HAP-1 (cell line): ENCODE data around the gene DIAPH3.
A peak's percentile ranks its signal among the peaks of the same experiment; 100 is the strongest.

Experiments used
- DNase-seq, 2 experiments: peaks; one replicate each; pipeline ENCODE4 v3.0.0-alpha.2; 2016 to 2020; ENCODE audit warnings: low spot score in 2 of 2
- H3K27me3 ChIP-seq: fragments of 250-450 bp; sonication (Bioruptor Pico); 2 replicates; pipeline ENCODE4 v1.5.1; 2020; ENCODE audit warnings: low read depth, mild to moderate bottlenecking, moderate library complexity
- H3K36me3 ChIP-seq: fragments of 250-450 bp; sonication (Bioruptor Pico); replicated peaks from 2 replicates; pipeline ENCODE4 v1.5.1; 2020; ENCODE audit warnings: mild to moderate bottlenecking
- H3K4me1 ChIP-seq: fragments of 250-450 bp; sonication (Bioruptor Pico); 2 replicates; pipeline ENCODE4 v1.5.1; 2020; ENCODE audit warnings: mild to moderate bottlenecking
- H3K4me3 ChIP-seq: fragments of 250-450 bp; sonication (Bioruptor Pico); 2 replicates; pipeline ENCODE4 v1.5.1; 2020; ENCODE audit warnings: mild to moderate bottlenecking, moderate library complexity
- H3K9me3 ChIP-seq: fragments of 250-450 bp; sonication (Bioruptor Pico); 2 replicates; pipeline ENCODE4 v1.5.1; 2020; ENCODE audit warnings: mild to moderate bottlenecking, moderate library complexity
- in situ Hi-C: fragments of 300-500 bp; cut with MboI; formaldehyde crosslinking; loops from 3 replicates; pipeline ENCODE4 v1.14.3; 2020; ENCODE audit warnings: low sequenced_read_pairs, inconsistent platforms, mixed read lengths

The DIAPH3 gene

GRCh38 chr13:59730026-59730425 lies 433.7 kb downstream of the DIAPH3 start:
- Histone ChIP-seq H3K4me3 (no peak overlapping the region), H3K36me3 (no peaks in the 10 kb centered on the region), H3K4me1 (no peaks in the 10 kb centered on the region), H3K27me3 (no peaks in the 10 kb centered on the region), H3K9me3 (no peaks in the 10 kb centered on the region)
- in situ Hi-C loops = no loop called here
- DNase-seq = no peak

GRCh38 chr13:59728896-59729545 lies 434.7 kb downstream of the DIAPH3 start:
- in situ Hi-C loops = no loop called here
- H3K4me1 ChIP-seq = no peaks in the 10 kb centered on the region
- H3K4me3 ChIP-seq = no peak overlapping the region
- H3K9me3 ChIP-seq = no peaks in the 10 kb centered on the region
- DNase-seq = no peak
- no peaks in the 10 kb centered on the region for H3K36me3 ChIP-seq
- no peaks in the 10 kb centered on the region for H3K27me3 ChIP-seq

GRCh38 chr13:59721926-59722910 lies 441.5 kb downstream of the DIAPH3 start:
- peak in 1 of 2 experiments; percentile 6 for DNase-seq
- Histone ChIP-seq H3K4me3 (no peak overlapping the region), H3K36me3 (no peaks in the 10 kb centered on the region), H3K9me3 (no peaks in the 10 kb centered on the region), H3K27me3 (no peaks in the 10 kb centered on the region), H3K4me1 (peaks cover 9% of the 10 kb centered on the region)
- in situ Hi-C loops = no loop called here

- in situ Hi-C loops = no loop called here
- H3K4me3 ChIP-seq = no peak overlapping the region
These were observed 448.1 kb downstream of the DIAPH3 start for GRCh38 chr13:59715611-59716010.

GRCh38 chr13:59710996-59711701 lies 452.6 kb downstream of the DIAPH3 start:
- in situ Hi-C loops = no loop called here
- Histone ChIP-seq H3K9me3 (no peaks in the 10 kb centered on the region), H3K27me3 (no peaks in the 10 kb centered on the region), H3K4me3 (no peak overlapping the region), H3K36me3 (no peaks in the 10 kb centered on the region), H3K4me1 (peaks cover 9% of the 10 kb centered on the region)
- DNase-seq = peak; percentile 32 to 90

More at GRCh38 chr13:59715611-59716010, 448.1 kb downstream of the DIAPH3 start:
- Histone ChIP-seq H3K27me3 (no peaks in the 10 kb centered on the region), H3K36me3 (no peaks in the 10 kb centered on the region), H3K4me1 (peaks cover 5% of the 10 kb centered on the region), H3K9me3 (no peaks in the 10 kb centered on the region)
- DNase-seq = no peak

GRCh38 chr13:59710416-59710815 lies 453.3 kb downstream of the DIAPH3 start:
- Histone ChIP-seq H3K4me1 (peaks cover 9% of the 10 kb centered on the region), H3K4me3 (no peak overlapping the region), H3K9me3 (no peaks in the 10 kb centered on the region), H3K36me3 (no peaks in the 10 kb centered on the region), H3K27me3 (no peaks in the 10 kb centered on the region)
- in situ Hi-C loops = no loop called here
- DNase-seq = no peak

GRCh38 chr13:59706101-59706976 lies 457.4 kb downstream of the DIAPH3 start:
- Histone ChIP-seq H3K27me3 (no peaks in the 10 kb centered on the region), H3K4me1 (peaks cover 9% of the 10 kb centered on the region), H3K4me3 (no peak overlapping the region), H3K9me3 (no peaks in the 10 kb centered on the region), H3K36me3 (no peaks in the 10 kb centered on the region)
- DNase-seq = no peak
- in situ Hi-C loops = no loop called here

- Histone ChIP-seq H3K4me1 (no peaks in the 10 kb centered on the region), H3K4me3 (no peak overlapping the region), H3K27me3 (no peaks in the 10 kb centered on the region), H3K9me3 (no peaks in the 10 kb centered on the region), H3K36me3 (no peaks in the 10 kb centered on the region)
- in situ Hi-C loops = no loop called here
- no peak for DNase-seq
These were observed 461.5 kb downstream of the DIAPH3 start for GRCh38 chr13:59702269-59702668.

- in situ Hi-C loops = no loop called here
- H3K36me3 ChIP-seq = no peaks in the 10 kb centered on the region
- no peaks in the 10 kb centered on the region for H3K27me3 ChIP-seq
- H3K4me3 ChIP-seq = no peak overlapping the region
- no peak for DNase-seq
- peaks cover 6% of the 10 kb centered on the region for H3K4me1 ChIP-seq
- H3K9me3 ChIP-seq = no peaks in the 10 kb centered on the region
These were observed 462.5 kb downstream of the DIAPH3 start for GRCh38 chr13:59701261-59701660.

- in situ Hi-C loops = no loop called here
- DNase-seq = no peak
These were observed 463.4 kb downstream of the DIAPH3 start for GRCh38 chr13:59700281-59700680.

GRCh38 chr13:59696271-59696670 lies 467.5 kb downstream of the DIAPH3 start:
- H3K4me1 ChIP-seq = peaks cover 21% of the 10 kb centered on the region
- H3K9me3 ChIP-seq = no peaks in the 10 kb centered on the region
- DNase-seq = peak in 1 of 2 experiments; percentile 40
- H3K36me3 ChIP-seq = no peaks in the 10 kb centered on the region
- no peak overlapping the region for H3K4me3 ChIP-seq
- no peaks in the 10 kb centered on the region for H3K27me3 ChIP-seq
- in situ Hi-C loops = loop anchor here (10.0 kb wide), 1 partner anchor 639 kb away; no protein-coding TSS in a partner anchor

More at GRCh38 chr13:59700281-59700680, 463.4 kb downstream of the DIAPH3 start:
- H3K27me3 ChIP-seq = no peaks in the 10 kb centered on the region
- H3K4me3 ChIP-seq = no peak overlapping the region
- no peaks in the 10 kb centered on the region for H3K9me3 ChIP-seq
- H3K4me1 ChIP-seq = peaks cover 16% of the 10 kb centered on the region
- no peaks in the 10 kb centered on the region for H3K36me3 ChIP-seq

GRCh38 chr13:59691501-59692066 lies 472.1 kb downstream of the DIAPH3 start:
- no peaks in the 10 kb centered on the region for H3K9me3 ChIP-seq
- H3K4me3 ChIP-seq = no peak overlapping the region
- in situ Hi-C loops = loop anchor here (10.0 kb wide), 1 partner anchor 643 kb away; no protein-coding TSS in a partner anchor
- peaks cover 18% of the 10 kb centered on the region for H3K4me1 ChIP-seq
- DNase-seq = peak in 1 of 2 experiments; percentile 28
- no peaks in the 10 kb centered on the region for H3K36me3 ChIP-seq
- no peaks in the 10 kb centered on the region for H3K27me3 ChIP-seq
